HCT116 (cell line): Measurements from ENCODE around the gene ZFPL1. TPM values are rescaled to one million over a fixed set of nuclear protein-coding genes. Genes with fewer than 3 reads are reported as not detected.

Experiments
- ATAC-seq: fragments of 200-7000 bp; cut with Tn5 transposase; 2 replicates; pipeline ENCODE4 v1.9.1; 2020; ENCODE audit warnings: mild to moderate bottlenecking, moderate library complexity
- BruUV-seq: library from RNA; stranded (reverse); fragments of 400-500 nt; replicated peaks from 2 replicates; lab custom pipeline; 2021; lab: Mats Ljungman, UMichigan
- CTCF ChIA-PET: fragments of 300-600 bp; sonication (Branson Sonifier 250); formaldehyde crosslinking; loops from one replicate; lab custom pipeline; 2021; ENCODE audit warnings: antibody characterized with exemption; lab: Charles Lee
- POLR2A ChIA-PET: fragments of 300-600, 350-600 bp; sonication (Branson Sonifier 250); formaldehyde crosslinking; loops from one replicate; lab custom pipeline; 2021; ENCODE audit warnings: antibody characterized with exemption; lab: Charles Lee
- RAD21 ChIA-PET, 2 experiments: fragments of 300-600 bp; sonication (Branson Sonifier 250); formaldehyde crosslinking; loops; one replicate each; lab custom pipeline; 2023; ENCODE audit warnings: low total read pairs in 2 of 2; ENCODE audit not compliant: uncharacterized antibody in 2 of 2, unreplicated experiment in 2 of 2, low non-redundant PET in 1 of 2; lab: Charles Lee
- DNase-seq: peaks from one replicate; pipeline ENCODE4 v3.0.0-alpha.2; 2010; ENCODE audit warnings: low read depth, low spot score
- H2AFZ ChIP-seq: fragments of 200-600 bp; shearing (Covaris generic), sonication (generic); 2 replicates; pipeline ENCODE4 v1.6.1; 2017; ENCODE audit warnings: low read depth, mixed run types, mixed read lengths, antibody characterized with exemption, low read length; ENCODE audit not compliant: poor library complexity, severe bottlenecking
- H3K27ac ChIP-seq: 2 replicates; pipeline ENCODE4 v1.5.1; 2012; ENCODE audit warnings: low read depth, low read length
- H3K27me3 ChIP-seq: fragments of 200-600 bp; sonication (generic); 2 replicates; pipeline ENCODE4 v1.6.1; 2016; ENCODE audit warnings: mixed run types, low read length, mixed read lengths; ENCODE audit not compliant: insufficient read depth
- H3K36me3 ChIP-seq, 2 experiments: fragments of 200-500 bp in 1 of 2; fragments of 200-600 bp in 1 of 2; sonication (Bioruptor generic) in 1 of 2; sonication (generic) in 1 of 2; 2 replicates each; pipeline versions ENCODE4 v1.5.1 to v1.6.1; 2014 to 2016; ENCODE audit warnings: low read length in 2 of 2, inconsistent platforms in 1 of 2, mixed read lengths in 1 of 2, mixed run types in 1 of 2; ENCODE audit not compliant: insufficient read depth in 2 of 2, control insufficient read depth in 1 of 2
- H3K4me1 ChIP-seq, 2 experiments: fragments of 200-600 bp in 1 of 2; sonication (generic) in 1 of 2; 2 replicates each; pipeline versions ENCODE4 v1.5.1 to v1.6.1; 2012 to 2017; ENCODE audit warnings: low read length in 2 of 2, inconsistent platforms in 1 of 2, mild to moderate bottlenecking in 1 of 2, mixed read lengths in 1 of 2, mixed run types in 1 of 2, moderate library complexity in 1 of 2; ENCODE audit not compliant: insufficient read depth in 2 of 2, control insufficient read depth in 1 of 2
- H3K4me2 ChIP-seq: fragments of 200-600 bp; sonication (generic); 2 replicates; pipeline ENCODE4 v1.6.1; 2017; ENCODE audit warnings: mixed run types, low read length, mixed read lengths
- H3K4me3 ChIP-seq, 2 experiments: fragments of 200-600 bp in 1 of 2; sonication (generic) in 1 of 2; replicated peaks in 1 of 2; 2 replicates each; pipeline ENCODE4 v1.5.1; 2011 to 2016; ENCODE audit warnings: low read length in 2 of 2, control low read depth in 1 of 2, low read depth in 1 of 2, mild to moderate bottlenecking in 1 of 2, mixed read lengths in 1 of 2, mixed run types in 1 of 2
- H3K79me2 ChIP-seq: fragments of 200-600 bp; sonication (generic); 2 replicates; pipeline ENCODE4 v1.6.1; 2017; ENCODE audit warnings: mild to moderate bottlenecking, mixed run types, low read length, moderate library complexity, mixed read lengths; ENCODE audit not compliant: insufficient read depth
- H3K9ac ChIP-seq: fragments of 200-600 bp; sonication (generic); 2 replicates; pipeline ENCODE4 v1.6.1; 2016; ENCODE audit warnings: low read length, mixed read lengths
- H3K9me2 ChIP-seq: fragments of 200-600 bp; sonication (generic), shearing (Covaris generic); 2 replicates; pipeline ENCODE4 v1.6.1; 2017; ENCODE audit warnings: mixed run types, mild to moderate bottlenecking, moderate library complexity; ENCODE audit not compliant: insufficient read depth
- H3K9me3 ChIP-seq, 2 experiments: fragments of 200-500 bp in 1 of 2; fragments of 200-600 bp in 1 of 2; sonication (Bioruptor generic) in 1 of 2; sonication (generic) in 1 of 2; 2 replicates each; pipeline ENCODE4 v1.6.1; 2014 to 2017; ENCODE audit warnings: low read length in 2 of 2, mixed read lengths in 2 of 2, inconsistent platforms in 1 of 2, low read depth in 1 of 2, mild to moderate bottlenecking in 1 of 2, mixed run types in 1 of 2, moderate library complexity in 1 of 2; ENCODE audit not compliant: control insufficient read depth in 1 of 2, insufficient read depth in 1 of 2
- H4K20me1 ChIP-seq: fragments of 200-600 bp; sonication (generic), shearing (Covaris generic); 2 replicates; pipeline ENCODE4 v1.6.1; 2017; ENCODE audit warnings: mixed run types, mild to moderate bottlenecking, moderate library complexity; ENCODE audit not compliant: insufficient read depth
- ATF3 ChIP-seq: IDR thresholded peaks from 2 replicates; pipeline ENCODE4 v1.6.1; 2012
- CBX3 ChIP-seq: IDR thresholded peaks from 2 replicates; pipeline ENCODE4 v1.6.1; 2012; ENCODE audit warnings: low read depth
- EGR1 ChIP-seq: IDR thresholded peaks from 2 replicates; pipeline ENCODE4 v1.6.1; 2012; ENCODE audit warnings: low read depth
- EZH2 ChIP-seq: fragments of 200-600 bp; sonication (generic); IDR thresholded peaks from 2 replicates; pipeline ENCODE4 v1.6.1; 2017; ENCODE audit warnings: antibody characterized with exemption, mixed run types
- EZH2phosphoT487 ChIP-seq: fragments of 200-600 bp; IDR thresholded peaks from 2 replicates; pipeline ENCODE4 v1.6.1; 2018; ENCODE audit warnings: antibody characterized with exemption, borderline replicate concordance
- POLR2A ChIP-seq: IDR thresholded peaks from 2 replicates; pipeline ENCODE4 v1.7.0; 2011; ENCODE audit warnings: borderline replicate concordance; ENCODE audit not compliant: insufficient read depth, insufficient read length; ENCODE audit errors: extremely low read depth
- POLR2AphosphoS5 ChIP-seq: IDR thresholded peaks from 2 replicates; pipeline ENCODE4 v1.6.1; 2011; ENCODE audit warnings: mild to moderate bottlenecking, low read depth, low read length, moderate library complexity
- SIN3A ChIP-seq: IDR thresholded peaks from 2 replicates; pipeline ENCODE4 v1.6.1; 2012; ENCODE audit warnings: low read depth
- TCF7L2 ChIP-seq: IDR thresholded peaks from 2 replicates; pipeline ENCODE4 v1.7.0; 2011; ENCODE audit warnings: borderline replicate concordance, inconsistent platforms; ENCODE audit not compliant: insufficient read depth, insufficient read length; ENCODE audit errors: extremely low read depth
- YY1 ChIP-seq: IDR thresholded peaks from 2 replicates; pipeline ENCODE4 v1.6.1; 2011; ENCODE audit warnings: low read length, low read depth, moderate library complexity, mild to moderate bottlenecking; ENCODE audit not compliant: insufficient replicate concordance; ENCODE audit errors: extremely low read depth
- ZBTB33 ChIP-seq: IDR thresholded peaks from 2 replicates; pipeline ENCODE4 v1.6.1; 2011; ENCODE audit warnings: mild to moderate bottlenecking, low read length, moderate library complexity; ENCODE audit not compliant: insufficient replicate concordance; ENCODE audit errors: extremely low read depth
- ZFX ChIP-seq: fragments of 450-650 bp; IDR thresholded peaks from 2 replicates; pipeline ENCODE4 v1.6.1; 2017
- intact Hi-C: fragments of 100-400 bp; cut with micrococcal nuclease; formaldehyde crosslinking; loops from 2 replicates; pipeline ENCODE4 v1.10.0; 2022
- total RNA-seq: library from RNA; stranded (reverse); gene quantifications from one replicate; pipeline ENCODE4 v1.2.1, GENCODE V29; 2021; ENCODE audit not compliant: unreplicated experiment

ZFPL1 gene
- total RNA-seq, 1 experiment from 2014 or later: 35.3 TPM

GRCh38 chr11:65115361-65116082 is 31.5 kb downstream of the ZFPL1 start:
- Histone ChIP-seq H3K27ac (peak overlapping the region; percentile 95), H3K27me3 (no peaks in the 10 kb centered on the region), H3K9me3 (no peaks in the 10 kb centered on the region), H3K79me2 (peaks cover 35% of the 10 kb centered on the region), H3K9ac (peak overlapping the region; percentile 98; the same call in 1 of the 2 replicates), H3K4me2 (peak overlapping the region; percentile 94), H3K4me3 (peak overlapping the region; percentile 88 to 90; a peak in 3 of 4 replicates), H3K4me1 (peaks cover 21 to 54% of the 10 kb centered on the region in 2 experiments), H4K20me1 (no peaks in the 10 kb centered on the region; the same call in 1 of the 2 replicates), H3K36me3 (peaks cover 7 to 33% of the 10 kb centered on the region in 2 experiments), H2AFZ (no peak overlapping the region), H3K9me2 (no peaks in the 10 kb centered on the region)
- intact Hi-C loops: loop anchor here (5.0 to 10.0 kb wide), 3 partner anchors 103 to 328 kb away; partner anchors contain the start of genes ARL2 and ATG2A
- RAD21 ChIA-PET: no interaction called here
- DNase-seq (no peak), ATAC-seq (no peak)
- CTCF ChIA-PET: no interaction called here
- BruUV-seq: TSS peak; percentile 2
- no peak for TF ChIP-seq SIN3A
- no peak for TF ChIP-seq POLR2A
- TF ChIP-seq POLR2AphosphoS5: no peak
- no peak for TF ChIP-seq EGR1
- no peak for TF ChIP-seq ZFX
- TF ChIP-seq ZBTB33: no peak
- TF ChIP-seq CBX3: no peak
- no peak for TF ChIP-seq EZH2
- TF ChIP-seq TCF7L2: no peak
- TF ChIP-seq YY1: no peak
- no peak for TF ChIP-seq EZH2phosphoT487
- TF ChIP-seq ATF3: no peak
- POLR2A ChIA-PET: no interaction called here
